ENCODE measurements around the gene STK35. TPM values are rescaled to one million over a fixed set of nuclear protein-coding genes. Genes with fewer than 3 reads are reported as not detected.

STK35 gene
- total RNA-seq, 1 donor from 2014 or later: 21.8 TPM

- peaks cover 16% of the 10 kb centered on the region for H3K4me1 Mint-ChIP-seq
These were observed 50.7 kb downstream of the STK35 start for GRCh38 chr20:2152317-2152716.

GRCh38 chr20:2153326-2153725, 51.7 kb downstream of the STK35 start:
- Histone ChIP-seq H3K36me3 (no peaks in the 10 kb centered on the region), H3K79me2 (ENCODE audit: low read depth) (no peaks in the 10 kb centered on the region), H3K4me3 (no peak overlapping the region), H3K9me3 (ENCODE audit: low read depth) (no peaks in the 10 kb centered on the region), H3K9ac (no peak overlapping the region), H3K27ac (no peak overlapping the region), H2AFZ (replicated peaks) (no peak overlapping the region), H3K4me1 (peaks cover 8% of the 10 kb centered on the region), H3F3A (ENCODE audit: low read depth) (no peaks in the 10 kb centered on the region), H3K4me2 (no peak overlapping the region), H4K20me1 (ENCODE audit: low read depth) (peaks cover 4% of the 10 kb centered on the region), H3K27me3 (no peaks in the 10 kb centered on the region)
- Mint-ChIP-seq H3K27me3 (ENCODE audit: insufficient read depth, low read depth) (peaks cover 2% of the 10 kb centered on the region), H3K27ac (no peak overlapping the region), H3K9me3 (no peaks in the 10 kb centered on the region), H3K36me3 (peaks cover 3% of the 10 kb centered on the region), H3K4me3 (no peak overlapping the region), H3K4me1 (peaks cover 16% of the 10 kb centered on the region)
- DNase-seq (ENCODE audit: low spot score): no peak
- TF ChIP-seq EZH2phosphoT487 (IDR thresholded peaks at IDR 0.05): no peak

More at GRCh38 chr20:2152317-2152716, 50.7 kb downstream of the STK35 start:
- no peak for DNase-seq (ENCODE audit: low spot score)
- Histone ChIP-seq H3K4me1 (peaks cover 8% of the 10 kb centered on the region), H3K27ac (no peak overlapping the region), H3K9me3 (ENCODE audit: low read depth) (no peaks in the 10 kb centered on the region), H3K4me3 (no peak overlapping the region), H3K9ac (no peak overlapping the region), H3F3A (ENCODE audit: low read depth) (no peaks in the 10 kb centered on the region), H4K20me1 (ENCODE audit: low read depth) (peaks cover 4% of the 10 kb centered on the region), H3K27me3 (no peaks in the 10 kb centered on the region), H3K4me2 (no peak overlapping the region), H2AFZ (replicated peaks) (no peak overlapping the region), H3K36me3 (no peaks in the 10 kb centered on the region), H3K79me2 (ENCODE audit: low read depth) (no peaks in the 10 kb centered on the region)
- H3K27ac Mint-ChIP-seq: no peak overlapping the region
- peaks cover 7% of the 10 kb centered on the region for H3K36me3 Mint-ChIP-seq
- TF ChIP-seq CTCF (IDR thresholded peaks at IDR 0.05) (no peak), EZH2phosphoT487 (IDR thresholded peaks at IDR 0.05) (no peak), EZH2 (IDR thresholded peaks at IDR 0.05) (no peak)
- H3K27me3 Mint-ChIP-seq (ENCODE audit: insufficient read depth, low read depth): peaks cover 2% of the 10 kb centered on the region
- H3K4me3 Mint-ChIP-seq: no peak overlapping the region
- H3K9me3 Mint-ChIP-seq: no peaks in the 10 kb centered on the region

GRCh38 chr20:2156224-2156623, 54.6 kb downstream of the STK35 start:
- no peak for TF ChIP-seq EZH2 (IDR thresholded peaks at IDR 0.05)
- no peak for TF ChIP-seq CTCF (IDR thresholded peaks at IDR 0.05)
- no peak for TF ChIP-seq EZH2phosphoT487 (IDR thresholded peaks at IDR 0.05)
- Histone ChIP-seq H3K27ac (no peak overlapping the region), H4K20me1 (ENCODE audit: low read depth) (no peaks in the 10 kb centered on the region), H3K79me2 (ENCODE audit: low read depth) (no peaks in the 10 kb centered on the region), H3K36me3 (no peaks in the 10 kb centered on the region), H3K27me3 (no peaks in the 10 kb centered on the region), H3F3A (ENCODE audit: low read depth) (no peaks in the 10 kb centered on the region), H3K9ac (no peak overlapping the region), H3K4me3 (no peak overlapping the region), H3K9me3 (ENCODE audit: low read depth) (no peaks in the 10 kb centered on the region), H2AFZ (replicated peaks) (no peak overlapping the region), H3K4me2 (no peak overlapping the region), H3K4me1 (peaks cover 8% of the 10 kb centered on the region)
- Mint-ChIP-seq H3K9me3 (no peaks in the 10 kb centered on the region), H3K4me3 (no peak overlapping the region), H3K27me3 (ENCODE audit: insufficient read depth, low read depth) (peaks cover 2% of the 10 kb centered on the region), H3K36me3 (no peaks in the 10 kb centered on the region), H3K4me1 (peaks cover 14% of the 10 kb centered on the region), H3K27ac (no peak overlapping the region)
- DNase-seq (ENCODE audit: low spot score): no peak

- Mint-ChIP-seq H3K36me3 (no peaks in the 10 kb centered on the region), H3K27me3 (ENCODE audit: insufficient read depth, low read depth) (peaks cover 2% of the 10 kb centered on the region), H3K9me3 (no peaks in the 10 kb centered on the region), H3K27ac (no peak overlapping the region), H3K4me3 (no peak overlapping the region), H3K4me1 (peaks cover 10% of the 10 kb centered on the region)
- Histone ChIP-seq H3K79me2 (ENCODE audit: low read depth) (no peaks in the 10 kb centered on the region), H3K27me3 (no peaks in the 10 kb centered on the region), H3K36me3 (no peaks in the 10 kb centered on the region), H3K27ac (no peak overlapping the region), H3F3A (ENCODE audit: low read depth) (no peaks in the 10 kb centered on the region), H3K4me3 (no peak overlapping the region), H3K4me2 (no peak overlapping the region), H3K9ac (no peak overlapping the region), H3K9me3 (ENCODE audit: low read depth) (no peaks in the 10 kb centered on the region), H2AFZ (replicated peaks) (no peak overlapping the region), H3K4me1 (peaks cover 8% of the 10 kb centered on the region), H4K20me1 (ENCODE audit: low read depth) (no peaks in the 10 kb centered on the region)
- TF ChIP-seq EZH2phosphoT487 (IDR thresholded peaks at IDR 0.05) (no peak), CTCF (IDR thresholded peaks at IDR 0.05) (no peak), EZH2 (IDR thresholded peaks at IDR 0.05) (no peak)
- no peak for DNase-seq (ENCODE audit: low spot score)
These were observed 55.3 kb downstream of the STK35 start for GRCh38 chr20:2156666-2157624.
